CD8-positive, alpha-beta memory T cell (primary cell): ENCODE data around the gene ITGA1. TPM values are rescaled to one million over a fixed set of nuclear protein-coding genes. Genes with fewer than 3 reads are reported as not detected.
A peak's percentile ranks its signal among the peaks of the same experiment; 100 is the strongest.
"Not testable (repeated sequence)": the region's sequence is repeated elsewhere in the genome, so short reads cannot be mapped to it uniquely, and the experiment has no call there.

Experiments
- CTCF ChIA-PET: fragments of 350-600 bp; sonication (Branson Sonifier 250); formaldehyde crosslinking; loops from one replicate; lab custom pipeline; 2021; ENCODE audit warnings: antibody characterized with exemption; lab: Charles Lee
- POLR2A ChIA-PET: fragments of 350-600 bp; sonication (Branson Sonifier 250); formaldehyde crosslinking; loops from one replicate; lab custom pipeline; 2021; ENCODE audit warnings: antibody characterized with exemption; lab: Charles Lee
- DNase-seq, 5 donors: peaks; one replicate each; pipeline versions ENCODE4 v3.0.0 to v3.0.0-alpha.2; 2020 to 2022; ENCODE audit warnings: mixed read lengths in 1 of 5
- H3K27ac ChIP-seq: one replicate; pipeline ENCODE4 v1.7.0; 2013; ENCODE audit warnings: low read depth, mild to moderate bottlenecking, low read length, moderate library complexity
- H3K27me3 ChIP-seq: 2 replicates; pipeline ENCODE4 v1.7.0; 2013; ENCODE audit warnings: low read length, mild to moderate bottlenecking; ENCODE audit not compliant: insufficient read depth, poor library complexity, severe bottlenecking
- H3K36me3 ChIP-seq: 2 replicates; pipeline ENCODE4 v1.7.0; 2013; ENCODE audit warnings: mild to moderate bottlenecking, low read length, moderate library complexity; ENCODE audit not compliant: insufficient read depth
- H3K4me1 ChIP-seq: 2 replicates; pipeline ENCODE4 v1.7.0; 2013; ENCODE audit warnings: mild to moderate bottlenecking, low read length, moderate library complexity; ENCODE audit not compliant: insufficient read depth
- H3K4me3 ChIP-seq: 2 replicates; pipeline ENCODE4 v1.7.0; 2013; ENCODE audit warnings: mild to moderate bottlenecking, low read length
- H3K9me3 ChIP-seq: 2 replicates; pipeline ENCODE4 v1.7.0; 2013; ENCODE audit warnings: mild to moderate bottlenecking, low read length
- H3K27ac Mint-ChIP-seq, 8 donors: one replicate each; pipeline ENCODE4 v1.8.0; 2020 to 2021; ENCODE audit warnings: mixed read lengths in 8 of 8, mild to moderate bottlenecking in 6 of 8, inconsistent platforms in 3 of 8, moderate library complexity in 3 of 8
- H3K27me3 Mint-ChIP-seq, 2 donors: one replicate each; pipeline ENCODE4 v1.8.0; 2020 to 2021; ENCODE audit warnings: mixed read lengths in 2 of 2, mild to moderate bottlenecking in 1 of 2, moderate library complexity in 1 of 2
- H3K36me3 Mint-ChIP-seq, 3 donors: one replicate each; pipeline ENCODE4 v1.8.0; 2020 to 2021; ENCODE audit warnings: mixed read lengths in 3 of 3, inconsistent platforms in 1 of 3, mild to moderate bottlenecking in 1 of 3
- H3K4me1 Mint-ChIP-seq, 3 donors: one replicate each; pipeline ENCODE4 v1.8.0; 2020 to 2021; ENCODE audit warnings: mixed read lengths in 3 of 3, inconsistent platforms in 1 of 3, mild to moderate bottlenecking in 1 of 3
- H3K4me3 Mint-ChIP-seq, 7 donors: one replicate each; pipeline ENCODE4 v1.8.0; 2020 to 2021; ENCODE audit warnings: mixed read lengths in 7 of 7, mild to moderate bottlenecking in 6 of 7, moderate library complexity in 4 of 7, inconsistent platforms in 2 of 7
- H3K9me3 Mint-ChIP-seq, 5 donors: one replicate each; pipeline ENCODE4 v1.8.0; 2020 to 2022; ENCODE audit warnings: mixed read lengths in 5 of 5, mild to moderate bottlenecking in 3 of 5, moderate library complexity in 2 of 5, inconsistent platforms in 1 of 5
- polyA plus RNA-seq: library from polyadenylated mRNA; unstranded; fragments of 300-500 nt; fragmentation: Illumina TruSeq; gene quantifications from one replicate; pipeline ENCODE4 v1.2.3, GENCODE V29; 2021
- total RNA-seq, 2 experiments: library from RNA; stranded (reverse); gene quantifications; one replicate each; pipeline ENCODE4 v1.2.3, GENCODE V29; 2021

Gene ITGA1
- total and polyA plus RNA-seq, 3 experiments from 2014 or later, result 16.5 to 26.3 (median 21.9) TPM

- Mint-ChIP-seq H3K36me3 (peaks cover 0 to 8% (median 1%) of the 10 kb centered on the region in 3 donors), H3K4me3 (no peak overlapping the region), H3K4me1 (peaks cover 7 to 11% (median 8%) of the 10 kb centered on the region in 3 donors), H3K27ac (no peak overlapping the region), H3K9me3 (no peaks in the 10 kb centered on the region), H3K27me3 (peaks cover 0 to 4% of the 10 kb centered on the region in 2 donors)
- H3K27me3 ChIP-seq, result no peaks in the 10 kb centered on the region
- no peaks in the 10 kb centered on the region for H3K36me3 ChIP-seq
- no peak overlapping the region for H3K27ac ChIP-seq
- H3K4me1 ChIP-seq, result peaks cover 3% of the 10 kb centered on the region
- ChIA-PET POLR2A (no interaction called here), CTCF (interaction anchor here (1.5 kb wide), 1 partner anchor 35 kb away, joined by 3 read pairs; no protein-coding TSS in a partner anchor)
- no peaks in the 10 kb centered on the region for H3K9me3 ChIP-seq
- no peak for DNase-seq
- no peak overlapping the region for H3K4me3 ChIP-seq
Observed at GRCh38 chr5:52950686-52951085, 163.0 kb downstream of the ITGA1 start.

- no peaks in the 10 kb centered on the region for H3K36me3 ChIP-seq
- H3K4me1 Mint-ChIP-seq, result peaks cover 5 to 7% (median 6%) of the 10 kb centered on the region in 3 donors
- peaks cover 3% of the 10 kb centered on the region for H3K4me1 ChIP-seq
- H3K4me3 Mint-ChIP-seq, result no peak overlapping the region
- H3K27ac Mint-ChIP-seq, result no peak overlapping the region
- no peak for DNase-seq
- peaks cover 0 to 8% (median 1%) of the 10 kb centered on the region in 3 donors for H3K36me3 Mint-ChIP-seq
- CTCF ChIA-PET, result interaction anchor here (1.4 kb wide), 1 partner anchor 144 kb away, joined by 3 read pairs; no protein-coding TSS in a partner anchor
- H3K4me3 ChIP-seq, result no peak overlapping the region
- H3K27ac ChIP-seq, result no peak overlapping the region
- POLR2A ChIA-PET, result no interaction called here
- H3K9me3 Mint-ChIP-seq, result no peaks in the 10 kb centered on the region
- H3K27me3 ChIP-seq, result no peaks in the 10 kb centered on the region
- no peaks in the 10 kb centered on the region for H3K9me3 ChIP-seq
- no peaks in the 10 kb centered on the region for H3K27me3 Mint-ChIP-seq
Observed at GRCh38 chr5:52952483-52952882, 164.8 kb downstream of the ITGA1 start.

- no peaks in the 10 kb centered on the region for H3K9me3 ChIP-seq
Observed at GRCh38 chr5:52956014-52956413, 168.3 kb downstream of the ITGA1 start.

DNA sequence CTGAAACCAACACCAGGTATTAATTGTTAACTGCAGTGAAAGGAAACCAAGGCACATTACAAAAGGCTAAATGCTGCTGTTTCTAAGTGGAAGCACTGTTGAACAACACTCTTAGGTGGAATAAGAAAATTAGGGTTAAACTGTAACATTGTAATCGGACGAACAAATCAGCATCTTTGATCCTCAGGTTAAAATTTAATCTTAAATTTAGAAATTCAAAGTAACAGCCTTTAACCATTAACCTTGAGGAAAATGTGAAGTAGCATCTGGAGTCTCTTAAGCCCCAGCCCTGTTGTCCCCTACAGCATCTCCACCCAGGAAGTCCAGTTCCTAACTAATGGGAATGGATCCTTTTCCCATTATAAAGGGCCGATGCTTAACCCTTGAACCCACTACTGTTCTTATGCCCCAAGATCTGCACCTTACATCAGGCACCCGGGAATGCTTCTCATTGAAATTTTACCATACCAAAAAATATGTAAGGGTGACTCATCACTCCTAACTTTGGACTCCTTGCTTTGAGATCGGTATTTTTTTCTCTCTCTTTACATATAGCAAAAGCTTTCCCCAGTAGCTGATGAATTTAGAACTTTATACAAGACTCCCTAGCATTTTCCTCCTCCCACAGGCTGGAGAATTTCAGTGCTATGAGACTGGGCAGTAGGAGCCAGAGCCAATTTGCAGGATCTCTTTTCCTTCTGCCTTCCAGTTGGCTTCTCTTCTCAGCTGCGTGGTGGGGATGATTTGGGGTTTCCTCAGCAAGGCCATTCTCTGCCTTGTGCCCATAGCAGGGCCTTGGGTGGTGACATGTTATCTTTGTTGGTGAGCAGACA is 169.4 kb downstream of the ITGA1 start:
- POLR2A ChIA-PET, result no interaction called here
- no peak overlapping the region for H3K27ac ChIP-seq
- H3K27me3 ChIP-seq, result no peaks in the 10 kb centered on the region
- H3K36me3 ChIP-seq, result no peaks in the 10 kb centered on the region
- Mint-ChIP-seq H3K36me3 (peaks cover 0 to 7% (median 1%) of the 10 kb centered on the region in 3 donors), H3K9me3 (peaks cover 0 to 3% (median 0%) of the 10 kb centered on the region in 5 donors), H3K4me1 (no peaks in the 10 kb centered on the region), H3K27ac (peak overlapping the region in 1 of 8 donors; percentile 47), H3K4me3 (no peak overlapping the region), H3K27me3 (no peaks in the 10 kb centered on the region)
- no peak overlapping the region for H3K4me3 ChIP-seq
- no peaks in the 10 kb centered on the region for H3K9me3 ChIP-seq
- CTCF ChIA-PET, result no interaction called here
- H3K4me1 ChIP-seq, result no peaks in the 10 kb centered on the region
- DNase-seq, result no peak

More at GRCh38 chr5:52956014-52956413, 168.3 kb downstream of the ITGA1 start:
- Mint-ChIP-seq H3K27ac (no peak overlapping the region), H3K36me3 (peaks cover 0 to 7% (median 1%) of the 10 kb centered on the region in 3 donors), H3K27me3 (no peaks in the 10 kb centered on the region), H3K9me3 (peaks cover 0 to 3% (median 0%) of the 10 kb centered on the region in 5 donors), H3K4me1 (no peaks in the 10 kb centered on the region), H3K4me3 (no peak overlapping the region)
- POLR2A ChIA-PET, result no interaction called here
- H3K4me3 ChIP-seq, result no peak overlapping the region
- H3K36me3 ChIP-seq, result no peaks in the 10 kb centered on the region
- no peaks in the 10 kb centered on the region for H3K27me3 ChIP-seq
- no peaks in the 10 kb centered on the region for H3K4me1 ChIP-seq
- DNase-seq, result no peak
- H3K27ac ChIP-seq, result no peak overlapping the region
- CTCF ChIA-PET, result no interaction called here

DNA sequence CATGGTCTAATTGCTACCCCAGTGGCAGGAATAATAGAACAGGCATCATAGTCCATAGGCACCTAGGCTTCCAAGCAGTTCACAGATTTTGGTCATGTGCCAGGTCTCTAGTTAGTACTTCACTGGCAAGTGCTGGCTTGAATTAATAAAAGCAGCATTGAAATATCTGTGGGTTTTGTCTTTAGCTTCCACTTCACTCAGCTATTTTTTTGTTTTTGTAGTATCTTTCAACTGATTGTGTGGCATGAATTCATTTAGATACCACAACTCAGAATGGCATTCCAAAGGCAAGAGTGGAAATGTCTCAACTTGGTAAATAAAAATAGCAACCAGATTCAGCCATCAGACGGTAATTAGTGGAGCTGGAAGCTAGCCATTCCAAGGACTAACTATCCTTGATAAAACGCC is 173.6 kb downstream of the ITGA1 start:
- Mint-ChIP-seq H3K4me1 (no peaks in the 10 kb centered on the region), H3K27me3 (peaks cover 0 to 2% of the 10 kb centered on the region in 2 donors), H3K4me3 (no peak overlapping the region), H3K36me3 (no peaks in the 10 kb centered on the region), H3K9me3 (peaks cover 0 to 3% (median 0%) of the 10 kb centered on the region in 5 donors), H3K27ac (no peak overlapping the region)
- H3K4me1 ChIP-seq, result no peaks in the 10 kb centered on the region
- no peaks in the 10 kb centered on the region for H3K9me3 ChIP-seq
- no peak overlapping the region for H3K4me3 ChIP-seq
- H3K27ac ChIP-seq, result no peak overlapping the region
- H3K27me3 ChIP-seq, result no peaks in the 10 kb centered on the region
- DNase-seq, result no peak
- POLR2A ChIA-PET, result no interaction called here
- CTCF ChIA-PET, result interaction anchor here (1.2 to 2.0 kb wide), 2 partner anchors 12 to 17 kb away, joined by 3 to 6 read pairs; no protein-coding TSS in a partner anchor
- H3K36me3 ChIP-seq, result no peaks in the 10 kb centered on the region

GRCh38 chr5:52963636-52964035 is 175.9 kb downstream of the ITGA1 start:
- H3K9me3 ChIP-seq, result no peaks in the 10 kb centered on the region
- H3K4me3 Mint-ChIP-seq, result no peak overlapping the region
- H3K36me3 ChIP-seq, result no peaks in the 10 kb centered on the region
- POLR2A ChIA-PET, result no interaction called here
- H3K9me3 Mint-ChIP-seq, result peaks cover 0 to 9% (median 3%) of the 10 kb centered on the region in 5 donors
- no peaks in the 10 kb centered on the region for H3K4me1 Mint-ChIP-seq
- DNase-seq, result no peak
- CTCF ChIA-PET, result no interaction called here
- peaks cover 2 to 3% of the 10 kb centered on the region in 2 donors for H3K27me3 Mint-ChIP-seq
- no peak overlapping the region for H3K4me3 ChIP-seq
- no peak overlapping the region for H3K27ac ChIP-seq
- no peaks in the 10 kb centered on the region for H3K36me3 Mint-ChIP-seq
- peak overlapping the region in 1 of 8 donors; percentile 34 for H3K27ac Mint-ChIP-seq
- H3K4me1 ChIP-seq, result no peaks in the 10 kb centered on the region
- no peaks in the 10 kb centered on the region for H3K27me3 ChIP-seq

DNA sequence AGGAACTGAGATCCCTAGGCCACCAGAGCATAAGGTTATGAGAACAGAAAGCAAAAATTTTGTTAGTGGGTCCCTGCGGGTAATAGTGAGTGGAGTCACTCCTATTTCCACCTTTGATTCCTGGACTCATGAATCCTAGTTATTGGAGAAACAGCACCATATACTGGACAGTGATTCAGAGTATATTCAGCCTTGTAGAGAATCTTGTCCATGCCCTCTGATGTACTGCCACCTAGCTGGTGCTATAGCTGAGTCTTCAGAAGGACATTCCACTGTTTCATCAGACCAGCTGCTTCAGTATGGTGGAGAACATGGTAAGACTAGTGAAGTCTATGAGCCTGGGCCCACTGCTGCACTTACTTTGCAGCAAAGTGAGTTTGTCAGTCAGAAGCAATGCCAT is 176.4 kb downstream of the ITGA1 start:
- no peak overlapping the region for H3K27ac Mint-ChIP-seq
- ChIA-PET CTCF (no interaction called here), POLR2A (no interaction called here)
- H3K36me3 Mint-ChIP-seq, result no peaks in the 10 kb centered on the region
- Histone ChIP-seq H3K4me3 (no peak overlapping the region), H3K27ac (no peak overlapping the region), H3K27me3 (no peaks in the 10 kb centered on the region), H3K36me3 (no peaks in the 10 kb centered on the region), H3K9me3 (no peaks in the 10 kb centered on the region), H3K4me1 (no peaks in the 10 kb centered on the region)
- H3K9me3 Mint-ChIP-seq, result peaks cover 2 to 12% (median 8%) of the 10 kb centered on the region in 5 donors
- H3K27me3 Mint-ChIP-seq, result peaks cover 3 to 4% of the 10 kb centered on the region in 2 donors
- H3K4me1 Mint-ChIP-seq, result no peaks in the 10 kb centered on the region
- no peak overlapping the region for H3K4me3 Mint-ChIP-seq
- no peak for DNase-seq

DNA sequence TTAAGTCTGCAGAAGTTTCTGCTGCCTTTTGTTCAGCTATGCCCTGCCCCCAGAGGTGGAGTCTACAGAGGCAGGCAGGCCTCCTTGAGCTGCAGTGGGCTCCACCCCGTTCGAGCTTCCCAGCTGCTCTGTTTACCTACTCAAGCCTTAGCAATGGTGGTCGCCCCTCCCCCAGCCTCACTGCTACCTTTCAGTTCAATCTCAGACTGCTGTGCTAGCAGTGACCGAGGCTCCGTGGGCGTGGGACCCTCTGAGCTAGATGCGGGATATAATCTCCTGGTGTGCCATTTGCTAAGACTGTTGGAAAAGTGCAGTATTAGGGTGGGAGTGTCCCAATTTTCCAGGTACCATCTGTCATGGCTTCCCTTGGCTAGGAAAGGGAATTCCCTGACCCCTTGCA is 188.4 kb downstream of the ITGA1 start:
- Mint-ChIP-seq H3K27me3 (peaks cover 9 to 39% of the 10 kb centered on the region in 2 donors), H3K9me3 (peaks cover 0 to 15% (median 10%) of the 10 kb centered on the region in 5 donors)
- POLR2A ChIA-PET, H3K4me1 ChIP-seq, DNase-seq, H3K4me1 Mint-ChIP-seq, H3K27ac ChIP-seq, H3K36me3 ChIP-seq, H3K4me3 Mint-ChIP-seq, H3K4me3 ChIP-seq, H3K27ac Mint-ChIP-seq, H3K36me3 Mint-ChIP-seq, H3K27me3 ChIP-seq, H3K9me3 ChIP-seq: not testable (repeated sequence)
- CTCF ChIA-PET, result interaction anchor here (1.0 kb wide), 1 partner anchor 27 kb away, joined by 3 read pairs; no protein-coding TSS in a partner anchor
